H1 (cell line): ENCODE data around the gene RPL26. TPM values are rescaled to one million over a fixed set of nuclear protein-coding genes. Genes with fewer than 3 reads are reported as not detected.

Source experiments
- CTCF ChIA-PET: fragments of 300-600 bp; sonication (Branson Sonifier 250); formaldehyde crosslinking; loops from one replicate; lab custom pipeline; 2021; ENCODE audit not compliant: partially characterized antibody; lab: Charles Lee
- POLR2A ChIA-PET: fragments of 300-600 bp; sonication (Branson Sonifier 250); formaldehyde crosslinking; loops from one replicate; lab custom pipeline; 2021; ENCODE audit warnings: inconsistent platforms; ENCODE audit not compliant: partially characterized antibody; lab: Charles Lee
- DNase-seq, 2 experiments: peaks; one replicate each; pipeline versions ENCODE4 v3.0.0 to v3.0.0-alpha.2; 2010 to 2022; ENCODE audit warnings: low spot score in 2 of 2, low read depth in 1 of 2, mixed read lengths in 1 of 2
- FAIRE-seq: peaks from 2 replicates; lab custom pipeline; 2011; peaks lifted over from hg19 to GRCh38; lab: Jason Lieb, UNC
- H2AFZ ChIP-seq: 2 replicates; pipeline ENCODE4 v1.8.1; 2012; ENCODE audit warnings: low read length, inconsistent platforms
- H2AK5ac ChIP-seq: 2 replicates; pipeline ENCODE4 v1.6.1; 2013; ENCODE audit warnings: low read depth, low read length
- H2BK120ac ChIP-seq: replicated peaks from 2 replicates; pipeline ENCODE3; 2013; ENCODE audit warnings: low read depth, low read length, inconsistent platforms
- H2BK12ac ChIP-seq: 2 replicates; pipeline ENCODE4 v1.6.1; 2013; ENCODE audit warnings: low read depth, low read length
- H2BK15ac ChIP-seq: 2 replicates; pipeline ENCODE4 v1.6.1; 2013; ENCODE audit warnings: low read length
- H2BK20ac ChIP-seq: 2 replicates; pipeline ENCODE4 v1.6.1; 2013; ENCODE audit warnings: low read length
- H2BK5ac ChIP-seq: 2 replicates; pipeline ENCODE4 v1.6.1; 2013; ENCODE audit warnings: low read depth, low read length
- H3K14ac ChIP-seq: 2 replicates; pipeline ENCODE4 v1.6.1; 2013; ENCODE audit warnings: inconsistent platforms; ENCODE audit not compliant: insufficient read length
- H3K18ac ChIP-seq: 2 replicates; pipeline ENCODE4 v1.6.1; 2013; ENCODE audit warnings: low read length; ENCODE audit errors: extremely low read depth
- H3K23ac ChIP-seq: 2 replicates; pipeline ENCODE4 v1.6.1; 2013; ENCODE audit warnings: inconsistent platforms; ENCODE audit not compliant: insufficient read length
- H3K23me2 ChIP-seq: 2 replicates; pipeline ENCODE4 v1.6.1; 2013; ENCODE audit warnings: low read depth, low read length
- H3K27ac ChIP-seq: 2 replicates; pipeline ENCODE4 v1.6.1; 2011; ENCODE audit warnings: low read depth, low read length, inconsistent platforms
- H3K27me3 ChIP-seq, 4 experiments: replicated peaks in 1 of 4; 1 replicate in 1 of 4; 2 replicates in 3 of 4; pipeline versions ENCODE4 v1.6.1 to v1.8.1; 2011 to 2013; ENCODE audit warnings: low read length in 3 of 4, mild to moderate bottlenecking in 3 of 4, inconsistent platforms in 2 of 4, mixed read lengths in 2 of 4, moderate library complexity in 1 of 4; ENCODE audit not compliant: control insufficient read depth in 3 of 4, insufficient read depth in 3 of 4; ENCODE audit errors: extremely low read depth in 1 of 4
- H3K36me3 ChIP-seq, 4 experiments: 2 replicates each; pipeline versions ENCODE4 v1.6.1 to v1.8.1; 2011 to 2013; ENCODE audit warnings: mild to moderate bottlenecking in 4 of 4, low read length in 3 of 4, moderate library complexity in 2 of 4, control low read depth in 1 of 4, inconsistent platforms in 1 of 4; ENCODE audit not compliant: insufficient read depth in 4 of 4, control insufficient read depth in 2 of 4
- H3K4ac ChIP-seq: replicated peaks from 2 replicates; pipeline ENCODE3; 2013; ENCODE audit warnings: low read length, low read depth, mixed read lengths, inconsistent platforms; ENCODE audit not compliant: insufficient read length
- H3K4me1 ChIP-seq, 4 experiments: replicated peaks in 1 of 4; 1 replicate in 1 of 4; 2 replicates in 3 of 4; pipeline versions ENCODE4 v1.6.1 to v1.8.1; 2011 to 2013; ENCODE audit warnings: low read length in 3 of 4, inconsistent platforms in 2 of 4, mixed read lengths in 1 of 4; ENCODE audit not compliant: insufficient read depth in 4 of 4, control insufficient read depth in 3 of 4
- H3K4me2 ChIP-seq, 2 experiments: 2 replicates each; pipeline versions ENCODE4 v1.6.1 to v1.8.1; 2011 to 2013; ENCODE audit warnings: low read depth in 2 of 2, low read length in 2 of 2, control low read depth in 1 of 2, inconsistent platforms in 1 of 2, mild to moderate bottlenecking in 1 of 2; ENCODE audit not compliant: insufficient read depth in 1 of 2
- H3K4me3 ChIP-seq, 4 experiments: fragments of 200-600, 300-600 bp in 1 of 4; sonication (generic), shearing (Covaris generic), sonication (Bioruptor Twin) in 1 of 4; 2 replicates each; pipeline versions ENCODE4 v1.5.1 to v1.8.1; 2011 to 2016; ENCODE audit warnings: low read length in 4 of 4, low read depth in 3 of 4, control low read depth in 2 of 4, inconsistent platforms in 2 of 4, mild to moderate bottlenecking in 2 of 4, mixed read lengths in 1 of 4, moderate library complexity in 1 of 4; ENCODE audit not compliant: insufficient read depth in 2 of 4; ENCODE audit errors: extremely low read depth in 1 of 4
- H3K56ac ChIP-seq: replicated peaks from 2 replicates; pipeline ENCODE3; 2013; ENCODE audit warnings: low read depth, mild to moderate bottlenecking, mixed read lengths, low read length, inconsistent platforms; ENCODE audit not compliant: insufficient read length
- H3K79me1 ChIP-seq: 2 replicates; pipeline ENCODE4 v1.6.1; 2013; ENCODE audit warnings: low read depth, low read length, control low read depth
- H3K79me2 ChIP-seq, 2 experiments: 2 replicates each; pipeline versions ENCODE4 v1.6.1 to v1.8.1; 2012 to 2013; ENCODE audit warnings: low read length in 2 of 2, mild to moderate bottlenecking in 2 of 2, inconsistent platforms in 1 of 2; ENCODE audit not compliant: insufficient read depth in 2 of 2, control insufficient read depth in 1 of 2
- H3K9ac ChIP-seq, 4 experiments: replicated peaks in 1 of 4; 1 replicate in 1 of 4; 2 replicates in 3 of 4; pipeline versions ENCODE4 v1.6.1 to v1.8.1; 2011 to 2013; ENCODE audit warnings: low read depth in 3 of 4, low read length in 3 of 4, control low read depth in 2 of 4, mild to moderate bottlenecking in 2 of 4, moderate library complexity in 2 of 4, inconsistent platforms in 1 of 4; ENCODE audit errors: extremely low read depth in 1 of 4
- H3K9me3 ChIP-seq, 2 experiments: 2 replicates each; pipeline versions ENCODE4 v1.6.1 to v1.8.1; 2012 to 2013; ENCODE audit warnings: mild to moderate bottlenecking in 2 of 2, moderate library complexity in 2 of 2, control low read depth in 1 of 2, inconsistent platforms in 1 of 2, low read depth in 1 of 2, low read length in 1 of 2, mixed read lengths in 1 of 2; ENCODE audit not compliant: insufficient read depth in 2 of 2
- H4K20me1 ChIP-seq, 2 experiments: replicated peaks in 1 of 2; 2 replicates each; pipeline versions ENCODE3 to v1.8.1; 2011 to 2013; ENCODE audit warnings: inconsistent platforms in 2 of 2, low read length in 2 of 2, mild to moderate bottlenecking in 1 of 2; ENCODE audit not compliant: insufficient read depth in 2 of 2, control insufficient read depth in 1 of 2
- H4K5ac ChIP-seq: 2 replicates; pipeline ENCODE4 v1.6.1; 2013; ENCODE audit warnings: low read length, low read depth, mixed read lengths, inconsistent platforms; ENCODE audit not compliant: insufficient read length
- H4K8ac ChIP-seq: 2 replicates; pipeline ENCODE4 v1.8.0; 2013; ENCODE audit warnings: mild to moderate bottlenecking, moderate library complexity, low read length, inconsistent platforms; ENCODE audit not compliant: insufficient read depth; ENCODE audit errors: extremely low read depth
- H4K91ac ChIP-seq: replicated peaks from 2 replicates; pipeline ENCODE3; 2013; ENCODE audit warnings: low read length, mixed read lengths, inconsistent platforms; ENCODE audit not compliant: insufficient read length
- ATF3 ChIP-seq: IDR thresholded peaks from 2 replicates; pipeline ENCODE4 v1.6.1; 2011; ENCODE audit warnings: low read depth, mild to moderate bottlenecking, low read length; ENCODE audit not compliant: insufficient read depth
- BRCA1 ChIP-seq: IDR thresholded peaks from 2 replicates; pipeline ENCODE4 v1.6.1; 2012; ENCODE audit warnings: low read depth, low read length, improper control_type of control experiment
- CHD1 ChIP-seq: IDR thresholded peaks from 2 replicates; pipeline ENCODE4 v1.6.1; 2012; ENCODE audit warnings: low read depth, low read length, improper control_type of control experiment
- CREB1 ChIP-seq: IDR thresholded peaks from 2 replicates; pipeline ENCODE4 v1.6.1; 2012; ENCODE audit warnings: inconsistent platforms
- KDM1A ChIP-seq: fragments of 200-600, 300-600 bp; sonication (generic); IDR thresholded peaks from 2 replicates; pipeline ENCODE4 v1.7.1; 2016; ENCODE audit warnings: mild to moderate bottlenecking, low read length, borderline replicate concordance
- KDM4A ChIP-seq: IDR thresholded peaks from one replicate; pipeline ENCODE4 v1.7.1; 2012; ENCODE audit warnings: low read depth, mild to moderate bottlenecking, moderate library complexity, low read length, inconsistent platforms; ENCODE audit not compliant: severe bottlenecking
- MAFK ChIP-seq: IDR thresholded peaks from 2 replicates; pipeline ENCODE4 v1.6.1; 2012; ENCODE audit warnings: low read depth, mild to moderate bottlenecking, improper control_type of control experiment, low read length
- POLR2AphosphoS5 ChIP-seq: IDR thresholded peaks from 2 replicates; pipeline ENCODE4 v1.6.1; 2011; ENCODE audit warnings: low read depth, low read length
- SAP30 ChIP-seq: fragments of 300-600 bp; sonication (generic); IDR thresholded peaks from 2 replicates; pipeline ENCODE4 v1.7.1; 2012; ENCODE audit warnings: low read length, moderate library complexity, mild to moderate bottlenecking, inconsistent platforms; ENCODE audit not compliant: insufficient read depth, insufficient replicate concordance
- SUZ12 ChIP-seq: fragments of 200-600 bp; sonication (generic); IDR thresholded peaks from 2 replicates; pipeline ENCODE4 v1.6.1; 2012; ENCODE audit warnings: mild to moderate bottlenecking, inconsistent platforms, low read length, moderate library complexity, mixed read lengths
- YY1 ChIP-seq: IDR thresholded peaks from 2 replicates; pipeline ENCODE4 v1.6.1; 2011; ENCODE audit warnings: low read depth, mild to moderate bottlenecking, low read length
- WGBS, 2 experiments: shearing (Covaris generic) in 1 of 2; methylation state at CpG; one replicate each; pipeline versions ENCODE4 v1.1.6 to v1.1.7; 2013 to 2015; ENCODE audit warnings: low lambda C conversion rate in 2 of 2, mixed read lengths in 2 of 2, inconsistent platforms in 1 of 2, low coverage in 1 of 2, missing lambda C conversion rate in 1 of 2; ENCODE audit not compliant: insufficient replicate concordance in 2 of 2, insufficient coverage in 1 of 2, insufficient read length in 1 of 2; ENCODE audit errors: extremely low coverage in 1 of 2, missing lambda C conversion rate in 1 of 2; 5-methylcytosine and 5-hydroxymethylcytosine counted together
- polyA plus RNA-seq, 7 experiments: library from polyadenylated mRNA; depleted of rRNA in 3 of 7; stranded (reverse) in 5 of 7; unstranded in 2 of 7; fragments of >200 nt in 5 of 7; fragments of 200-250 nt in 2 of 7; gene quantifications; 1 replicate in 5 of 7; 2 replicates in 1 of 7; 4 replicates in 1 of 7; pipeline versions ENCODE4 v1.2.1 to v1.2.3, GENCODE V29; 2011 to 2013; ENCODE audit warnings: missing spikeins in 2 of 7, mixed read lengths in 2 of 7
- total RNA-seq: library from RNA; stranded (reverse); fragmentation: NEBNext Ultra II Directional; extraction: Animal tissue kit (Norgen Biotek cat#: 25700); gene quantifications from 2 replicates; pipeline ENCODE4 v1.2.1, GENCODE V29; 2021

Gene RPL26
- total and polyA plus RNA-seq, 2 of the 8 experiments (the other 6 are each of a cell fraction or from before 2014, with no cell fraction given): 1,963 to 2,554 TPM

GRCh38 chr17:8426802-8427201 is 43.8 kb upstream of the RPL26 start:
- no peaks in the 10 kb centered on the region for H4K20me1 ChIP-seq
- H2BK120ac ChIP-seq: no peak overlapping the region
- no peak overlapping the region for H3K23ac ChIP-seq
- no peak overlapping the region for H3K4me3 ChIP-seq
- no peak overlapping the region for H4K91ac ChIP-seq
- no peak overlapping the region for H2BK12ac ChIP-seq
- H3K27ac ChIP-seq: no peak overlapping the region
- no peaks in the 10 kb centered on the region for H3K36me3 ChIP-seq
- H3K9me3 ChIP-seq: no peaks in the 10 kb centered on the region
- H2BK20ac ChIP-seq: no peak overlapping the region
- no peaks in the 10 kb centered on the region for H3K23me2 ChIP-seq
- H3K4me2 ChIP-seq: no peak overlapping the region
- H2AFZ ChIP-seq: 0 out of 2 replicates have a peak overlapping the region, but pooled peaks have one; percentile 11
- no peak overlapping the region for H4K5ac ChIP-seq
- H2BK15ac ChIP-seq: no peak overlapping the region
- no peak overlapping the region for H3K56ac ChIP-seq
- H3K27me3 ChIP-seq: no peaks in the 10 kb centered on the region
- ChIA-PET POLR2A (interaction anchor here (0.7 to 1.7 kb wide), 4 partner anchors 9 to 45 kb away, joined by 3 to 5 read pairs (median 3); partner anchors contain the start of gene NDEL1), CTCF (interaction anchor here (1.1 to 1.3 kb wide), 2 partner anchors 17 to 19 kb away, joined by 3 to 4 read pairs; no protein-coding TSS in a partner anchor)
- no peak overlapping the region for H2BK5ac ChIP-seq
- WGBS, 2 experiments: 83% methylated on average over 3 of the region's 3 CpGs; no CpG with 5 or more reads in 1 of the 2 experiments
- DNase-seq (no peak), FAIRE-seq (no peak)
- H2AK5ac ChIP-seq: no peak overlapping the region
- no peaks in the 10 kb centered on the region for H3K79me1 ChIP-seq
- TF ChIP-seq CHD1 (no peak), MAFK (no peak), SUZ12 (no peak), KDM4A (no peak), YY1 (no peak), POLR2AphosphoS5 (no peak), BRCA1 (no peak), CREB1 (no peak), ATF3 (no peak), KDM1A (no peak), SAP30 (no peak)
- H3K4ac ChIP-seq: no peak overlapping the region
- H3K79me2 ChIP-seq: no peaks in the 10 kb centered on the region
- no peak overlapping the region for H3K14ac ChIP-seq
- H3K9ac ChIP-seq: no peak overlapping the region
- no peaks in the 10 kb centered on the region for H3K4me1 ChIP-seq
- H3K18ac ChIP-seq: no peak overlapping the region
- H4K8ac ChIP-seq: no peak overlapping the region
